KMS-11 (cell line): ENCODE data around the gene SDK1.

Source experiments
- H2AFZ ChIP-seq: fragments of 200-600 bp; sonication (generic); 2 replicates; pipeline ENCODE4 v1.6.1; 2016; ENCODE audit warnings: antibody characterized with exemption, mixed run types, low read depth
- H3K27ac ChIP-seq: fragments of 200-600 bp; sonication (generic); 2 replicates; pipeline ENCODE4 v1.6.1; 2016; ENCODE audit warnings: mild to moderate bottlenecking, mixed run types
- H3K27me3 ChIP-seq: fragments of 200-600 bp; sonication (generic); 2 replicates; pipeline ENCODE4 v1.6.1; 2017; ENCODE audit warnings: mild to moderate bottlenecking, low read depth, mixed run types, moderate library complexity; ENCODE audit not compliant: insufficient read depth
- H3K36me3 ChIP-seq: fragments of 200-600 bp; sonication (generic); 2 replicates; pipeline ENCODE4 v1.6.1; 2017; ENCODE audit warnings: mild to moderate bottlenecking, mixed run types; ENCODE audit not compliant: insufficient read depth
- H3K4me1 ChIP-seq: fragments of 200-600 bp; sonication (generic); 2 replicates; pipeline ENCODE4 v1.6.1; 2016; ENCODE audit warnings: mild to moderate bottlenecking, low read depth, mixed run types; ENCODE audit not compliant: poor library complexity, severe bottlenecking
- H3K4me2 ChIP-seq: fragments of 200-600 bp; sonication (generic); 2 replicates; pipeline ENCODE4 v1.7.0; 2016; ENCODE audit warnings: mild to moderate bottlenecking, mixed run types
- H3K4me3 ChIP-seq: fragments of 200-600 bp; sonication (generic); IDR thresholded peaks from 2 replicates; pipeline ENCODE4 v1.6.1; 2017; ENCODE audit warnings: low read depth, low read length, mixed read lengths; ENCODE audit not compliant: insufficient read depth
- H3K79me2 ChIP-seq: fragments of 200-600 bp; sonication (generic); 2 replicates; pipeline ENCODE4 v1.6.1; 2016; ENCODE audit warnings: low read depth, mixed run types; ENCODE audit not compliant: insufficient read depth
- H3K9ac ChIP-seq: fragments of 200-600 bp; sonication (generic); 2 replicates; pipeline ENCODE4 v1.6.1; 2016; ENCODE audit warnings: mild to moderate bottlenecking, mixed run types
- H4K20me1 ChIP-seq: fragments of 200-600 bp; sonication (generic); 2 replicates; pipeline ENCODE4 v1.6.1; 2016; ENCODE audit warnings: mild to moderate bottlenecking, mixed run types; ENCODE audit not compliant: insufficient read depth
- CTCF ChIP-seq: fragments of 200-600 bp; sonication (generic); conservative IDR thresholded peaks from 2 replicates; pipeline ENCODE4 v1.6.1; 2017; ENCODE audit warnings: low read depth, mild to moderate bottlenecking, antibody characterized with exemption, low read length, moderate library complexity, mixed read lengths

SDK1 gene

GRCh38 chr7:3725155-3726059 is 424.4 kb downstream of the SDK1 start:
- Histone ChIP-seq H3K36me3 (no peaks in the 10 kb centered on the region), H3K79me2 (no peaks in the 10 kb centered on the region), H3K27ac (no peak overlapping the region), H3K9ac (no peak overlapping the region), H3K4me1 (no peaks in the 10 kb centered on the region), H3K4me2 (no peak overlapping the region), H3K27me3 (no peaks in the 10 kb centered on the region), H3K4me3 (no peak overlapping the region), H2AFZ (no peak overlapping the region), H4K20me1 (no peaks in the 10 kb centered on the region)
- no peak for TF ChIP-seq CTCF

GRCh38 chr7:3730276-3730675 is 429.2 kb downstream of the SDK1 start:
- no peak for TF ChIP-seq CTCF
- Histone ChIP-seq H4K20me1 (no peaks in the 10 kb centered on the region), H2AFZ (no peak overlapping the region), H3K4me1 (no peaks in the 10 kb centered on the region), H3K4me3 (no peak overlapping the region), H3K79me2 (no peaks in the 10 kb centered on the region), H3K9ac (no peak overlapping the region), H3K27me3 (no peaks in the 10 kb centered on the region), H3K27ac (no peak overlapping the region), H3K4me2 (no peak overlapping the region), H3K36me3 (no peaks in the 10 kb centered on the region)

GRCh38 chr7:3732395-3733005 is 431.4 kb downstream of the SDK1 start:
- TF ChIP-seq CTCF: no peak
- H3K27ac ChIP-seq: no peak overlapping the region
- no peaks in the 10 kb centered on the region for H3K36me3 ChIP-seq
- H3K9ac ChIP-seq: no peak overlapping the region
- no peaks in the 10 kb centered on the region for H3K79me2 ChIP-seq
- no peak overlapping the region for H2AFZ ChIP-seq
- no peak overlapping the region for H3K4me2 ChIP-seq
- H3K4me1 ChIP-seq: no peaks in the 10 kb centered on the region
- H4K20me1 ChIP-seq: no peaks in the 10 kb centered on the region
- no peaks in the 10 kb centered on the region for H3K27me3 ChIP-seq
- H3K4me3 ChIP-seq: no peak overlapping the region

GRCh38 chr7:3733541-3734140 is 432.6 kb downstream of the SDK1 start:
- no peaks in the 10 kb centered on the region for H4K20me1 ChIP-seq
- no peaks in the 10 kb centered on the region for H3K27me3 ChIP-seq
- no peak for TF ChIP-seq CTCF
- no peak overlapping the region for H3K4me2 ChIP-seq
- H3K4me1 ChIP-seq: no peaks in the 10 kb centered on the region
- no peak overlapping the region for H2AFZ ChIP-seq
- H3K27ac ChIP-seq: no peak overlapping the region
- no peaks in the 10 kb centered on the region for H3K36me3 ChIP-seq
- no peaks in the 10 kb centered on the region for H3K79me2 ChIP-seq
- H3K9ac ChIP-seq: no peak overlapping the region
- H3K4me3 ChIP-seq: no peak overlapping the region
